ENCODE results near the gene PPP1R18.
"Not testable (repeated sequence)": the region's sequence is repeated elsewhere in the genome, so short reads cannot be mapped to it uniquely, and the experiment has no call there.

PPP1R18 gene, protein sequence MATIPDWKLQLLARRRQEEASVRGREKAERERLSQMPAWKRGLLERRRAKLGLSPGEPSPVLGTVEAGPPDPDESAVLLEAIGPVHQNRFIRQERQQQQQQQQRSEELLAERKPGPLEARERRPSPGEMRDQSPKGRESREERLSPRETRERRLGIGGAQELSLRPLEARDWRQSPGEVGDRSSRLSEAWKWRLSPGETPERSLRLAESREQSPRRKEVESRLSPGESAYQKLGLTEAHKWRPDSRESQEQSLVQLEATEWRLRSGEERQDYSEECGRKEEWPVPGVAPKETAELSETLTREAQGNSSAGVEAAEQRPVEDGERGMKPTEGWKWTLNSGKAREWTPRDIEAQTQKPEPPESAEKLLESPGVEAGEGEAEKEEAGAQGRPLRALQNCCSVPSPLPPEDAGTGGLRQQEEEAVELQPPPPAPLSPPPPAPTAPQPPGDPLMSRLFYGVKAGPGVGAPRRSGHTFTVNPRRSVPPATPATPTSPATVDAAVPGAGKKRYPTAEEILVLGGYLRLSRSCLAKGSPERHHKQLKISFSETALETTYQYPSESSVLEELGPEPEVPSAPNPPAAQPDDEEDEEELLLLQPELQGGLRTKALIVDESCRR

DNA sequence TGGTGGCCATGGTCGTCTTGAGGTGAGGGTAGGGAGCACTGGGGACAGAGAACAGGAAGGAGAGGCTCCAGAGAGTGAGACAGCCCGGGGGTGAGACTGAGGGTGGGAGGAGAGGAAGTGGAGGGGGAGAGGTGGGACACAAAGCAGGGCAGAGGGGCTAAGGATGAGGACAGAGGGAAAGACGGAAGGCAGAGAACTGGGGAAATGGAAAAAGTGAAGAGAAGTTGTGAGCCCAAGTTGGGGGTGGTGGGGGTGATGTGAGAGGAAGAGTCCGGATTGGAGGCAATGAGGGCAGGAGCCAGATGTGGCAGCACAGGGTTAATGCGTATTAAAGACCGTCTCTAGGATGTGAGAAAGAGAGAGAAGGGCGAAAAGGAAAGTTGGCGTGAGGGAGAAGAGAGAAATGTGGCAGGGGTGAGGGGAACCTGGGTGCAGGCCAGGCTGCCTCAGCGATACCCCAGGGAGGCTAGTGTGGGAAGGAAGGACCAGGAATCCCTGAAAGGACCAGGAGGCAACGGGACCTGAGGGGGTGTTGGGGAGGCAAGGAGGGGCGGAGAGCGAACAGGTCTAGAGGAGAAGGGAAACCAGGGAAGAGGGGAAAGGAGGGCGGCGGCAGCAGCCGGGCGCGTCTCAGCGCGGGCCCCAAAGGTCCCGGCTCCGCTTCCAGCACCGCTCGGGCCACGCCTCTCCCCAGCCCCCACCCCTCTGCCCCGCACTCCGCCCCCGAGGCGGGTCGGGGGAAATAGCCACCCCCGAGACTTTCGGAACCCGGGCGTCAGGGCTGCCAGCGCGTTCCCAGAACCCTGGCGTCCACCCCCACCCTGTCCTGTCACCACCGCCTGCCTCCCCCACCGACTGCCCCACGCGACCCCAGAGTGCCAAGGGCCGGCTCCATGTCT is at the start of gene PPP1R18:
PPP1R18 (minus strand) TSS at position 637 of the 899 bp plus-strand sequence; CDS start at position 10, 627 bp downstream.
- DNase-seq: peak; percentile 82

DNA sequence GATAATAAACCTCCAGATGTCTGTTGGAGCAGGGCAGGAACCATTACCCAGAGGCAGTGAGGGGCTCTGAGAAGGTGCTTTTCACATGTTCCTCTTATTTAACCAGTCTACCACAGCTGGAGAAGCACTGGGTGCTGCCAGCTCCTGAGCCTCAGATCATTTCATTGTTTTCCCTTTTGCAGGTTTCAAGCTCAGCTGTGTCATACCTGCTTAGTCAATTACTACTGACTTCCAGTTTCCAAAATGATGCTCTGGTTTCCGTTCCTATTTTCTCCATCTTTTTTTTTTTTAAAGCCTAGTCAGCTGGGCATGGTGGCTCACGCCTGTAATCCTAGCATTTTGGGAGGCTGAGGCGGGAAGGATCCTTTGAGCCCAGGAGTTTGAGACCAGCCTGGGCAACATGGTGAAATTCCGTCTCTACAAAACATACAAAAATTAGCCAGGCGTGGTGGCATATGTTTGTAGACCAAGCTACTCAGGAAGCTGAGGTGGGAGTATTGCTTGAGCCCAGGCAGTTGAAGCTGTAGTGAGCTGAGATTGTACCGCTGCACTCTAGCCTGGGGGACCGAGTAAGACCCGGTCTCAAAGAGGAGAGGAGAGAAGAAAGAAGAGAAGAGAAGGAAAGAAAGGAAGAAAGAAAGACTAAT is 49.3 kb upstream of the PPP1R18 start:
- DNase-seq: no peak

DNA sequence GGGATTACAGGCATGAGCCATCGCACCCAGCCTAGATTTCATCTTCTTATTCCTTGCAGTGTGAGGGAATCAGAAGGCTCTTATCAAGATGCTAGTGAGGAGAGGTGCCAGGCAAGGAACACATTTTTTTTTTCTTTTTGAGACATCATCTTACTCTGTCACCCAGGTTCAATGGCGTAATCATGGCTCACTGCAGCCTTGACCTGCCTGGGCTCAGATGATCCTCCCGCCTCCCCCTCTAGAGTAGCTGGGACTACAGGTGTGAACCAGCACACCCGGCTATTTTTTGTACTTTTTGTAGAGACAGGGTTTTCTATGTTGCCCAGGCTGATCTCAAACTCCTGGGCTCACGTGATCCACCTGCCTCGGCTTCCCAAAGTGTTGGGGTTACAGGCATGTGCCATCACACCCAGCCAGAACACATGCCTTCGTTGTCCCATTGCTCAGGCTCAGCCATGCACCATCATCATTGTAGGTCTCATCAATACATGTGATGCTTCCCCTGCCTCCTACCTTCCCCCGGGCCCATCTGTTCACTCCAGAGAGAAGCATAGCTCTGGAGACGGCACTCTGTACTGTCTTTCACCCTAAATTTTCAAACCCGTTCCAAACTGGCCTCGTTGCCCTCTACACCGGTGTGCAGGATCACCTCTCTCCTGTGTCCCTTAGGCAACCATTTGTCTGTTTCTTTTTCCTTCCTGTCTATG is 45.9 kb upstream of the PPP1R18 start:
- no peak for DNase-seq

DNA sequence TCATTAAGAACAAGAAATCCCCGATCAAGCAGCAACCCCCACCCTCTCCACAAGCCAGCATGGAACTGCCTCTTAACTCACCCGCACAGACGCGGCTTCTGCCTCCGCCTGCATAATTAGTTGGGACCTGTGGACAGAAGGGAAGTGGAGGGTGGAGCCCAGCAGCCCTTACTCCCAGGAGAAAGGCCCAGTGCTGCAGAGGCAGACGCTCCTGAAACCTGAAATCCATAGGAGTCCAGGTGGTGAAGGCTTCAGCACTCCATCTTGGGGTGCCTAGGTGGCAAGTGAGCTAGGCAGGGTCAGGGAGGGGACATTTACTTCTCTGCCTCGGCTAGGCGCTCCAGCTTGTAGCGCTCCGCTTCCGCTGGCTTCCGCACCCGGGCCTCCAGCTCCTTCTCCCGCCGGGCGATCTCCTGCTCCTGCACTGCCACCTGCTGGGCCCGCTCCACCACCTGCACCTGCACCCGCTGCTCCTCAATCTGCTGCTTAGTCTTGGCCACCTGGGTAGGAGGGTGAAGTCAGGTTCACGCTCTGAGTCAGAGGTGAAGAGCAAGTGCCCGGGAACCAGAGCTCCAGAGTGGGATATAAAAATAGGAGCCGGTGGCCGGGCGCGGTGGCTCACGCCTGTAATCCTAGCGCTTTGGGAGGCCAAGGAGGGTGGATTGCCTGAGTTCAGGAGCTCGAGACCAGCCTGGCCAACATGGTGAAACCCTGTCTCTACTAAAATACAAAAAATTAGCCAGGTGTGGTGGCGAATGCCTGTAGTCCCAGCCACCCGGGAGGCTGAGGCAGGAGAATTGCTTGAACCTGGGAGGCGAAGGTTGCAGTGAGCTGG is 44.4 kb upstream of the PPP1R18 start:
- peak; percentile 88 for DNase-seq

DNA sequence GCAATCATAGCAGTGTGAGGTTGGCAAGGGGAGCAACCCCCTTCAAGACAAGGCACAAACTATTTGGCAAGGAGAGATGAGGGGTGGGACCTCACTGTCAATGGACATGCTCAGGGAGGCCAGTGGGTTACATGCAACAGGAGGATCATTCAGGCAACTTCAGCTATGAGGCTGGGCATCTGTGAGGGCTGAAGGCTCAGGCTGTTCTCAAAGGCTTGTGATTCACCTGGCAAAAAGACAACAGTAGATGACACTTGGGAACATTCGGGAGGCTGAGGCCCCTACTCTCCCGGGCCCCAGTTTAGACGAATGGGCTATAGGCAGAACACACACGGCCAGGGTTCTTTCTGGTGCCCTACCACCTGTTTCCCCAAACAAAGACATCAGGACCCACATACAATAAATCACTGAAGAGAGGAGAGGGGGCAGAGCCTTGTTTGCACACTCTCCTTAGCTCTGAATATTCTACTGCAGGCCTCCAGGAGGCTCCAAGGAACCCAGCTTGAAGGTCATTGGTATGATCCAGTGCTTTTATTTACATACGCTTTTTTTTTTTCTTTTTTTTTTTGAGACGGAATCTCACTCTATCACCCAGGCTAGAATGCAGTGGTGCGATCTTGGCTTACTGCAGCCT is 41.6 kb upstream of the PPP1R18 start:
- no peak for DNase-seq

DNA sequence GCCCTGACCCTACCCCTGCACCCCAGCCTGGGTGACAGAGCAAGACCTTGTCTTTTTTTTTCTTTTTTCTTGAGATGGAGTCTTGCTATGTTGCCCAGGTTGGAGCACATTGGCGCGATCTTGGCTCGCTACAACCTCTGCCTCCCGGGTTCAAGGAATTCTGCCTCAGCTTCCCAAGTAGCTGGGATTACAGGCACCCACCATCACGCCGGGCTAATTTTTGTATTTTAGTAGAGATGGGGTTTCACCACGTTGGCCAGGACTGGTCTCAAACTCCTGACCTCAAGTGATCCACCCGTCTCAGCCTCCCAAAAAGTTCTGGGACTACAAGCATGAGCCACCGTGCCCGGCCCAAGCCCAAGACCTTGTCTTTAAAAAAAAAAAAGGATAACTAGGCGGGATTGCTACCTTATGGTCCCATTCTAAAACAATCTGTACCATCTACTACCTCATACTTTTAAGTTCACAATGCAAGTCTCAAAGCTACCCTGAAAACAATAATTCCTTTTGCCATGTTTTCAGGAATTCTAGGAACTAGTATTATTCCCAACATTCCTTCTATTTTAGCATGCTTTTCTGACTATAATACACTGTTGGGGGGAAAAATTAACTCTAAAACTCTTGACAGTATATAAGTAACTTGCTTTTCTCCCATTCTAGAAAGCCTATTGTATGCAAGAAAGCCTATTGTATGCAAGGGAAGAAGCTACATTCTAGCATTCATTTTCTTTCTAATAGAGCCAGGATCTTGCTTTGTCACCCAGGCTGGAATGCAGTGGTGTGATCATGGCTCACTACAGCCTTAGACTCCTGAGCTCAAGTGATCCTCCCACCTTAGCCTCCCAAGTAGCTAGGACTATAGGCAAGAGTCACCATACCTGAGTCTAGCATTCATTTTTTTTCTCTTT is 40.3 kb upstream of the PPP1R18 start:
- DNase-seq: no peak

DNA sequence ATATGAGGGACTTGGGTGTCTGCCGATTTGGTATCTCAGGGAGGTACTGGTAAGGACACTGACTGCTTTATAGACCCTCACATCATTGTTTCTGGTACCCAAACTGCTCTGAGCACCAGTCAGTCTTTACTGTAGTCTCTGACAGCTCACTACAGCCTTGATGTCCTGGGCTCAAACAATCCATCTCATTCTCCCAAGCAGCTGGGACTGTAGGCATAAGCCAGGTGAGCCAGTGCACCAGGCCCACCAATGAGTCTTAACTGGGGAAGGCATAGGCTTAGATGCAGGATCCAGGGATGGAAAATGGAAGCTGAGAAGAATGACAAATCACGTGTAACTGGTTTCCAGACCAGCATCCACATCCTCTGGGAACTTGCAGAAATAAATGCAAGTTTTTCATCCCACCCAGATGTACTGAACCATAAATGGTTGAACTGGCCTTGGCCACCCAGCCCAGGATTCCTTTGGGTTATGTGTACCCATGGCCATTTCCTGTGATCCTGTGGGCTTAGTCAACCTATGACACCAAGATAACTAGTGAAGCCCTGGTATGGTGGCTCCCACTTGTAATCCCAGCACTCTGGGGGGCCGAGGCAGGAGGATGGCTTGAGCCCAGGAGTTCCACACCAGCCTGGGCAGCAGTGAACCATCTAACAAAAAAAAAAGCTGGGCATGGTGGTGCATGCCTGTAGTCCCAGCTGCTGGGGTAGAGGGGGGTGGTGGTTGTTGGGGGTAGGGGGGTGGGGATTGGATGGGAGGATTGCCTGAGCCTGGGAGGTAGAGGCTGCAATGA is 39.5 kb upstream of the PPP1R18 start:
- DNase-seq: no peak

DNA sequence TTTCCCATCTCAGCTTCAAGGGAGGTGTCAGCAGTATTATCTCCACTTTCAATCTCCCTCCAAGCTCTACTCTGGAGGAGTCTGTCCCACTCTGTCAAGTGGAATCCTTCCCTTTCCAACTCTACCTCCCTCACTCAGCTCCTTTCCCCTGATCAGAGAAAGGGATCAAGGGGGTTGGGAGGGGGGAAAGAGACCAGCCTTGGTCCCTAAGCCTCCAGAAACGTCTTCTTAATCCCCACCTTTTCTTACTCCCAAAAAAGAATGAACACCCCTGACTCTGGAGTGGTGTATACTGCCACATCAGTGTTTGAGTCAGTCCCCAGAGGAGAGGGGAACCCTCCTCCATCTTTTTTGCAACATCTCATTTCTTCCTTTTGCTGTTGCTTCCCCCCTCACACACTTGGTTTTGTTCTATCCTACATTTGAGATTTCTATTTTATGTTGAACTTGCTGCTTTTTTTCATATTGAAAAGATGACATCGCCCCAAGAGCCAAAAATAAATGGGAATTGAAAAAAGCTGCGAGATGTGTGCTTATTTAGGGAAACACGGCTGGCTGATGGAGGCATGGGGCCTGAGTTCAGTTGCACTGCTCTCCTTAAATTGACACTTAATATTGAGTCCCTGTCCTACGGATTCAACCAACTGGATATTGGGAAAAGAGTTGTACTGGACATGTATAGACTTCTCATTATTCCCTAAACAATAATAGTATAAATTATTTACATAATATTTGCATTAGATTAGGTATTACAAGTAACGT is 38.6 kb upstream of the PPP1R18 start:
- DNase-seq: no peak

DNA sequence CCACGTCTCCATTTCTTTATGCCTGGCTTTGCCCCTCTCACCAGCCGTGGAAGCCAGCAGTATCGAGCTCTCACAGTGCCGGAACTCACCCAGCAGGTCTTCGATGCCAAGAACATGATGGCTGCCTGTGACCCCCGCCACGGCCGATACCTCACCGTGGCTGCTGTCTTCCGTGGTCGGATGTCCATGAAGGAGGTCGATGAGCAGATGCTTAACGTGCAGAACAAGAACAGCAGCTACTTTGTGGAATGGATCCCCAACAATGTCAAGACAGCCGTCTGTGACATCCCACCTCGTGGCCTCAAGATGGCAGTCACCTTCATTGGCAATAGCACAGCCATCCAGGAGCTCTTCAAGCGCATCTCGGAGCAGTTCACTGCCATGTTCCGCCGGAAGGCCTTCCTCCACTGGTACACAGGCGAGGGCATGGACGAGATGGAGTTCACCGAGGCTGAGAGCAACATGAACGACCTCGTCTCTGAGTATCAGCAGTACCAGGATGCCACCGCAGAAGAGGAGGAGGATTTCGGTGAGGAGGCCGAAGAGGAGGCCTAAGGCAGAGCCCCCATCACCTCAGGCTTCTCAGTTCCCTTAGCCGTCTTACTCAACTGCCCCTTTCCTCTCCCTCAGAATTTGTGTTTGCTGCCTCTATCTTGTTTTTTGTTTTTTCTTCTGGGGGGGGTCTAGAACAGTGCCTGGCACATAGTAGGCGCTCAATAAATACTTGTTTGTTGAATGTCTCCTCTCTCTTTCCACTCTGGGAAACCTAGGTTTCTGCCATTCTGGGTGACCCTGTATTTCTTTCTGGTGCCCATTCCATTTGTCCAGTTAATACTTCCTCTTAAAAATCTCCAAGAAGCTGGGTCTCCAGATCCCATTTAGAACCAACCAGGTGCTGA is 37.6 kb upstream of the PPP1R18 start:
- DNase-seq: not testable (repeated sequence)

DNA sequence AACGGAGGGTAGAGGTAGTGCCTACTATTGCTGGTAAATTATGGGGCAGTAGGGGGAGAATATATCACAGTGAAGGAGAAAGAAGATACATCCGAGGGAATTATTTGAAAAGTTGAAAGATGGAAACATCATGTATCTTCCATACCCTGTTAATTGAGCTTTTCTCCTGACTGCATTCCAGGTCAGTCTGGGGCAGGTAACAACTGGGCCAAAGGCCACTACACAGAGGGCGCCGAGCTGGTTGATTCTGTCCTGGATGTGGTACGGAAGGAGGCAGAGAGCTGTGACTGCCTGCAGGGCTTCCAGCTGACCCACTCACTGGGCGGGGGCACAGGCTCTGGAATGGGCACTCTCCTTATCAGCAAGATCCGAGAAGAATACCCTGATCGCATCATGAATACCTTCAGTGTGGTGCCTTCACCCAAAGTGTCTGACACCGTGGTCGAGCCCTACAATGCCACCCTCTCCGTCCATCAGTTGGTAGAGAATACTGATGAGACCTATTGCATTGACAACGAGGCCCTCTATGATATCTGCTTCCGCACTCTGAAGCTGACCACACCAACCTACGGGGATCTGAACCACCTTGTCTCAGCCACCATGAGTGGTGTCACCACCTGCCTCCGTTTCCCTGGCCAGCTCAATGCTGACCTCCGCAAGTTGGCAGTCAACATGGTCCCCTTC is 36.9 kb upstream of the PPP1R18 start:
- not testable (repeated sequence) for DNase-seq

DNA sequence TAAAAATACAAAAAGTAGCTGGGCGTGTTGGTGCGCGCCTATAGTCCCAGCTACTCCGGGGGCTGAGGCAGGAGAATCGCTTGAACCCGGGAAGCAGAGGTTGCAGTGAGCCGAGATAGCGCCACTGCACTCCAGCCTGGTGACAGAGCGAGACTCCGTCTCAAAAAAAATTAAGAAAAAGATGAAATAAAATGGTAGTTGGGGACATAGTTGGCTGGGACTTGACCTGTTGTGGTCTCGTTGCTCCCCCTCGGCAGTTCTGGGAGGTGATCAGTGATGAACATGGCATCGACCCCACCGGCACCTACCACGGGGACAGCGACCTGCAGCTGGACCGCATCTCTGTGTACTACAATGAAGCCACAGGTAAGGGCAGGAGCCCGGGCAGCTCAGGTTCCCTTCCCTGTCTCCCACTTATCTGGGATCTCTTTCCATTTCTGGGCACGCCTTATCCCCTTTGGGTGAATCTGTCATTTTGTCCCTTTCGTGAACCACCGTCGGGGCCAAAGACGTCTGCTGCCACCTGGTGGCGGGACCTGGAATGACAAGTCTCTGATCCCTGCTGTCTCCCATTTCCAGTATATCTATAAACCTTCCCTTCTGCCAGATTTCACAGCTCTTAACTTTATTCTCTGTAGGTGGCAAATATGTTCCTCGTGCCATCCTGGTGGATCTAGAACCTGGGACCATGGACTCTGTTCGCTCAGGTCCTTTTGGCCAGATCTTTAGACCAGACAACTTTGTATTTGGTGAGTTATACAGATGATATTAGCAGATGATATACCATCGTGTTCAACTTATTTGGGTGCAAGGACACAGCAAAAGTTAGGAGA is 36.1 kb upstream of the PPP1R18 start:
- DNase-seq: peak; percentile 88

DNA sequence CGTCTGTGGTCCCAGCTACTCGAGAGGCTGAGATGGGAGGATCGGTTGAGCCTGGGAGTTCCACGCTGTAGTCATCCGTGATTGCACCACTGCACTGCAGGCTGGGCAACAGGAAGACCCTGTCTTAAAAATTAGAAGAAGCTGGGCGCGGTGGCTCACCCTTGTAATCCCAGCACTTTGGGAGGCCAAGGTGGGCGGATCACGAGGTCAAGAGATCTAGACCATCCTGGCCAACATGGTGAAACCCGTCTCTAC is 35.5 kb upstream of the PPP1R18 start:
- DNase-seq: not testable (repeated sequence)

DNA sequence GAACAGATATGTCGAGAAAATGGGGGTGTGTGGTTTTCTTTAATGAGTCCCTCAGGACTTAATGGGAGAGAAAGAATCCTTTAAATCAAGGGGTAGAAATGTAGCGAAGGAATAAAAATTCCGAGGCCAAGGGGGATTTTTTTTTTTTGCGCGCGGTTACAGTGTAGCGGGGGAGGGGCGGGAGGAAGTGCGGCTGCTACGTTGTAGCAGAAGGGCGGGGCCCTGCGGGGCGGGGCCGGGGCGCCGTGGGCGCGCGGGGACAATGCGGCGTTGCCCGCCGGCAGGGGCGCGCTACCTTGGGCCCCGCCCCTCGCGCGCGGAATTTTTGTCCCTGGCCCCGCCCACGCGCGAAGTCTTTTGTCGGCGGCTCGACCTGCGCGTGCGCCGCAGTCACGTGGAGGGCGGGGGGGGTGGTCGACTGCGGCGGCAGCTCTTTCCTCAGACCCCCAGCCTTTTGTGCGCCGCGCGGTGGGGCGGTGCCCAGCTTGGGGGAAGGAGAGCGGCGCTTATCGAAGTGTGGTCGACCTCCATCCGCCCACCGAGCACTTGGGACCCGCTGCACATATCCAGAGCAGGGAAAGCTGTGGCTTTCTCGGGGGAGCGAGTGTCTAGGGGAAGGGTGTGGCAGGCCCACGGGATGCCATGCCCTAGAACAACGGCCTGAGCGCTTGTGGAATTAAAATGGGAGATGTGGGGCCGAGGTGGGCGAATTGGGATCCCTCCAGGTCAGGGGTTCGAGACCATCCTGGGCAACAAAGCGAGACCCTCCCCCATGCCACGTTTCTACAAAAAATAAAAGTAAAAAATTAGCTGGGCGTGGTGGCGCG is 35.0 kb upstream of the PPP1R18 start:
- DNase-seq: peak; percentile 95

DNA sequence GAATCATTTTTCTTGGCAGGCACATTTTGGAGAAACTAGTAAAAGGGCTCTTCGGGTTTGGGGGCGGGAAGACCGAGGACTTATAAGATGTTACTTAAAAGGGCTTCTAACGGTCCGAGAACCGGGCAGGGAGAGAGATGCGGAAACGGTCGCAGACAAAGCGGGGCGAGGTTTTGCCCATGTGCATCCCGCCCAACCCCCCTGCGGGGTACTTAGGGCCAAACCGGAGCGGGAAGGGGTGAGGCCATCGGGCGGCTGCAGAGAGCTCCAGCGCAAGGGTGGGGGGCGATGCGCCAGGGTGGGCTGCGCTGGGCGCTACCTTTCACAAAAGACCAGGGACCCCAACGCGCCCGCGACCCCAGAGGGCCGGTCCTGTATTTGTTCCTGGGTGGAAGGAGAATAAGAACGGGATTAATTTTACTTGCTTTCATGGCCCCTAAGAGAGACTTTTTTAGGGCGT is 34.3 kb upstream of the PPP1R18 start:
- peak; percentile 58 for DNase-seq

Data from CD4-positive, alpha-beta T cell treated with Interleukin-17A for 1 hour (primary cell).